Head of caudate nucleus (tissue), 42 donors: ENCODE measurements around the gene TMEM238.
A peak's percentile ranks its signal among the peaks of the same experiment; 100 is the strongest.

Experiments
- DNase-seq, 42 donors: peaks; one replicate each; pipeline versions ENCODE4 v3.0.0 to v3.0.0-alpha.2; 2020 to 2021; ENCODE audit warnings: mixed read lengths in 7 of 42
- intact Hi-C: fragments of 100-400 bp; cut with DNase I; formaldehyde crosslinking; loops from one replicate; pipeline ENCODE4 v1.15.0; 2022

Gene TMEM238

DNA sequence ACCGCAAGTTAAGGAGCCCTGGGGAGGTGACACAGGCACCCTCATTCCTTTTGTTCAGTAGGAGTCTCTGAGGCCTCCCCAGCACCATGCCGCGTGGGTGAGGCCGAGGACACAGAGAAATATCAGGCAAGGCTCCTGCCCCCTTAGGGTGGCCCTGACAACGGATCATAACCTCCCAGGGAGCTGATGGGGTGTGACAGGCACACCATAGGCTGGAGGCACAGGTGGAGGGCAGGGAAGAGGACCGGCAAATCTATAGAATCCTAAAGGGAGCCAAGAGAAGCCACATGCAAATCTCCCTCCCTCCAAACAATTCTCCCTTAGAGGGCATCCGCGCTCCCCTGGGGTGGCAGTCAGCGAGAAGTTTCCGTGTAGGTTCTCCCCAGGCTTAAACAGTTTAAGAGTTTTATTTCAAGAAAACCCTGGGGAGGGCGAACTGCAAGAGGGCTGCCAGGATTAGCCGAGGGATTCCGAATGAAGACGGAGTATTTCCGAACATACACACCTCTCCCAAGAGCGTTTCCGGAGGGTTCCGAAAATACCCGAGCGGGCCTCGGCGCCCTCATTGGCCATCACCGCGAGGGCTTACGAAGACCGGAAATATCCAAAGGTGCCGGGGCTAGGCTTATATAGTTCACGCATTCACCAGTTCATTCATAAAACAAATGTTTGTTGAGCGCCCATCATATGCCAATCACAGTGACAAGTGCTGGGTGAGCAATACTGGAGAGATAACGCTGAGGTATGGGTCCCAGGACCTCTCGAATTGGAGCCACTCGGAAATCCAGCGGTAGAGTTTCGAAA lies 1.0 kb upstream of the TMEM238 start:
- intact Hi-C loops, result loop anchor here (5.0 kb wide), 2 partner anchors 43 to 83 kb away; no protein-coding TSS in a partner anchor
- DNase-seq, result peak; percentile 80 to 96 (median 90)

DNA sequence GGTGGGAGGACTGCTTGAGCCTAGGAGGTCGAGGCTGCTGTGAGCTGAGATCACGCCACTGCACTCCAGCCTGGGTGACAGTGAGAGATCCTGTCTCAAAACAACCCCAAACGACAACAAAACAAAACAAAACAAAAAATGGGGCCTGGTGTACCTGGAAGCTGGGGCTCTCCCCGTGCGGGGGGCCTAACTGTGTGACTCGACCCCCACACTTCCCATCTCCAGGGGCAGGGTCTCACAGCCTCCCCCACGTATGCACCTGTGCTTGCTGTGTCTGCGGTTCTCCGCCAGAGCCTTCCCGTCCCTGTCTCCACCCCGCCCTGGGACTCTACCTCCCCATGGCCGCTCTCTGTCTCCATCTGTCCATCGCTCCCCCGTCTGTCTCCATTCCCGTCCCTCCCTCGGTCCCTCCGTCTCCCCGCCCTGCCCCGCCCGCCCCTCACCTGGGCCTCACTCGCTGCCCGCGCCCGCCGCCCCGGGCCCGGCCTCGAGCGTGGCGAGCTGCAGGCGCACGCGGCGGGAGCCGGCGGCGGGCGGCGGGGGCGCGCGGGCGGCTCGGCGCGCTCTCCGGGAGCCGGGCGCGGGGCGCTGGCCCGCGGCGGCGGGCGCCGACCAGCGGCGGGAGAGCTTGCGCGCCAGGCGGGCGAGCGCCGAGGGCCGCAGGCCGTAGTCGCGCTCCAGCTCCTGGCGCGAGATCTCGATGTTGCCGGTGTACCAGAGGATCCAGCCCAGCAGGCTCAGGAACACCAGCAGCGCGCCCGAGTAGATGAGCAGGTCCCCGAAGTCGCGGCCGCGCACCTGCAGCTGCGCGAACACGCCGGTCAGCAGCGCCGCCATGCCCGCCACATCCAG lies 587 bp downstream of the TMEM238 start:
- intact Hi-C loops, result loop anchor here (5.0 kb wide), 2 partner anchors 41 to 81 kb away; no protein-coding TSS in a partner anchor
- peak in 41 of 42 donors; percentile 27 to 73 (median 52) for DNase-seq

DNA sequence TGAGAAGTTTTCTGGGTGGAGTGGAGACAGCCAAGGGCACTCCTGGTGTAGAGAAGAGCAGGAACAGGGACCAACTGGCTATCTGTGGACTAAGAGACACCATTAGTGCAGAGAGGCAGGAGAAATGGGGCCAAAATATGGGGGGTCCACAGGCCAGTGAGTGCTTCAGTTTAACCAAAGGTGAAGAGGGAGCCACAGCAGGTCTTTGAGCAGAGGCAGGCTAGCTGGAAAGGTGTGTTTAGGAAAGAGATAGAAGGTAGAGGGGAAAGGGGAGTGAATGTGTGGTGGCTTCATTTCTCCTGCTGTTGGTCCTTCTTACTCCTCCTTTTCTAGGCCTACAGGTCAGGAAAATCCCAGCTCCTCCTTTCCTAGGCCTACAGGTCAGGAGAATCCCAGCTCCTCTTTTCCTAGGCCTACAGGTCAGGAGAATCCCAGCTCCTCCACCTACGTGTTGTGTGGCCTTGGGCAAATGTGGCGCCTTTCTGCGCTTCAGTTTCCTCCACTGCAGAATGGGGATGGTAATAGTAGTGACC lies 1.5 kb downstream of the TMEM238 start:
- DNase-seq, result no peak
- intact Hi-C loops, result loop anchor here (5.0 kb wide), 2 partner anchors 40 to 80 kb away; no protein-coding TSS in a partner anchor

GRCh38 chr19:55382013-55382412 lies 2.1 kb downstream of the TMEM238 start:
- no peak for DNase-seq
- intact Hi-C loops, result loop anchor here (5.0 kb wide), 2 partner anchors 40 to 80 kb away; no protein-coding TSS in a partner anchor

GRCh38 chr19:55379174-55379573 lies 4.9 kb downstream of the TMEM238 start:
- intact Hi-C loops, result no loop called here
- DNase-seq, result no peak

- intact Hi-C loops, result no loop called here
- no peak for DNase-seq
Observed at GRCh38 chr19:55377356-55378131, 6.5 kb downstream of the TMEM238 start.

GRCh38 chr19:55376241-55376933 lies 7.7 kb downstream of the TMEM238 start, which contains the start of gene TMEM190:
TSS of gene TMEM190 (plus strand) at chr19:55376826. CDS start at chr19:55376854, 28 bp downstream.
- intact Hi-C loops, result no loop called here
- DNase-seq, result no peak

DNA sequence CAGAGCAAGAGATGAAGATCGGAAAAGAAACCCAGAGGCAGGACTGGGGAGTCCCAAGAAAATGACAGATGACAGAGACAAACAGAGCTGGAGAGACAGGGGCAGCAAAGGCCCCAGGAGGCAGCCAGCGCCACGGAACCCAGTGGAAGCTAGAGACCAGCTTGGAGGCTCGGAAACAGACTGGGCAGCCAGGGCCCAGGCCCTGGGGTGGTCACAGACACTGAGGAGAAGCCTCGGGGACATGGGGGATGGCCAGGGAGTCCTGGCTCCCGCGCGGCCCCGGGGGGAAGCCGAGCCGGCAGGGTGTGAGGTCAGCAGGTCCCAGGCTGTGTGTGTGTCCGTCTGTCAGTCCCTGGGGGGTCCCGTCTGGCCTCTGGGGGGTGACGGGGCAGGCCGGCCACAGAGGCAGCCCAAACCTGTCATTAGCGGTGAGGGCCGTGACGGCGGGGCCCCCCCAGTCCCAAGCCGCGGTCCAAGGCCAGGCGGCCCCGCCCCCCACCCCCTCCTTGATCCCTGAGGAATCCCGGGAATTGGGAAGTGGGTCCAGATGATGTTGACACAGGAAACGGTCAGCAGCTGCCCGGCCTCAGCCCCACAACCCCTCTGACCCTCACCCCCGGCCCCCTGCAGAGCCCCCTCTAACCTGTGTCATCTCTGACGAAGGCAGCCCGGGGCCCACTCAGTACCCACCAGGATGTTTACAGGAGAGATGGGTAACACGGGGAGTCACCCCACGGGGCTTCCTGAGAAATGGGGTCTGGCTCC lies 9.9 kb downstream of the TMEM238 start:
- intact Hi-C loops, result no loop called here
- no peak for DNase-seq

DNA sequence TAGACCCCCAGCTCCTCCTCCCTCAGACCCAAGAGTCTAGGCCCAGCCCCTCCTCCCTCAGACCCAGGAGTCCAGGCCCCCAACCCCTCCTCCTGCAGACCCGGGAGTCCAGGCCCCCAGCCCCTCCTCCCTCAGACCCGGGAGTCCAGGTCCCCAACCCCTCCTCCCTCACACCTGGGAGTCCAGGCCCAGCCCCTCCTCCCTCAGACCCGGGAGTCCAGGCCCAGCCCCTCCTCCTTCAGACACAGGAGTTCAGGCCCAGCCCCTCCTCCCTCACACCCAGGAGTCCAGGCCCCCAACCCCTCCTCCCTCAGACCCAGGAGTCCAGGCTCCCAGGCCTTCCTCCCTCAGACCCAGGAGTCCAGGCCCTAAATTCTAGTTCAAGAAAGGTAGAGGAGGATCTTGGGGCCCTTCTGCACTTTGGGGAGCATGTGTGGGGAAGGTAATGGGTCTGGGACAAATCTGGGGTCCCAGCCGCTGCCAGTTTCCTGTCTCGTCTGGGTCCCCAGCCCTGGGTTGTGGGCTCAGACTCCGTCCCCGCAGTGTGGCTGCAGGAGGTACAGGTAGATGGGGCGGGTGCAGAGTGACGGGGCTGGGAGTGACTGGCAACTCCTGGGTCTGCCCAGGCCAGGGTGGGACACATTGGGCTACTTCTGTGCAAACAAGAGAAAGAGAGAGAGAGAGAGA lies 10.6 kb downstream of the TMEM238 start:
- intact Hi-C loops, result no loop called here
- DNase-seq, result no peak

GRCh38 chr19:55372316-55373081 lies 11.6 kb downstream of the TMEM238 start:
- intact Hi-C loops, result no loop called here
- DNase-seq, result no peak

DNA sequence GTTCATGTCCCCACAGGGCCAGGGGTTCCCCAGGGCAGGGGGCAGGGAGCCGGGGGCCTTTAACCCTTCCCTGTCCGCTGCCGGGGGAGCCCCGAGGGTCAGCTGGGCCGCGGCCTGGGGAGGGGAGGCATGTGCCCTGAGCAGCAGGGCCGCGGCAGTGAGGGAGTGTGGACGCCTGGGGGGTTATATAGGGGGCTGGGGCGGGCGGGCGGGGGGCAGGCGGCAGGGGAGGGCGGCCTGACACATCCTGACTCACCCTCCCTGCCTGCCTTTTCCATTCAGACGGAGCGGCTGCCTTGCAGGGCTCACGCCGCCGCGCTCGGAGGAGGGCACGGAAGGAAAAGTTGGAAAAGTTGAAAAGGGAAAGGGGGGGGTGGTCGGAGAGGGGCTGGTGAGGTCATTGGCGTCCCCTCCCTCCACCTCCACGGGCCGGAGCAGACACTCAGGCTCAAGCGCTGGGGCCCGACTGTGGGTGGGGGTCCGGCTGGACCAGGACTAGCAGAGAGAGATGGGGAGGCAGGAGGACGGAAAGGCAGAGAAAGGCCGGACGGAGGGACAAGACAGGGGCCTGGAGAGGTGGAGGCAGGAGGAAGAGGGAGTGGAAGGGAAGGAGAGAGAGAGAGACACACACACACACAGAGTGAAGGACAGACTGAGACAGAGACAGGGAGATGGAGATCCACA lies 13.6 kb downstream of the TMEM238 start, which contains the start of gene IL11:
TSS of gene IL11 (minus strand) at position 159 of the 684 bp plus-strand sequence. CDS start at position 6, 153 bp downstream.
- intact Hi-C loops, result no loop called here
- no peak for DNase-seq

DNA sequence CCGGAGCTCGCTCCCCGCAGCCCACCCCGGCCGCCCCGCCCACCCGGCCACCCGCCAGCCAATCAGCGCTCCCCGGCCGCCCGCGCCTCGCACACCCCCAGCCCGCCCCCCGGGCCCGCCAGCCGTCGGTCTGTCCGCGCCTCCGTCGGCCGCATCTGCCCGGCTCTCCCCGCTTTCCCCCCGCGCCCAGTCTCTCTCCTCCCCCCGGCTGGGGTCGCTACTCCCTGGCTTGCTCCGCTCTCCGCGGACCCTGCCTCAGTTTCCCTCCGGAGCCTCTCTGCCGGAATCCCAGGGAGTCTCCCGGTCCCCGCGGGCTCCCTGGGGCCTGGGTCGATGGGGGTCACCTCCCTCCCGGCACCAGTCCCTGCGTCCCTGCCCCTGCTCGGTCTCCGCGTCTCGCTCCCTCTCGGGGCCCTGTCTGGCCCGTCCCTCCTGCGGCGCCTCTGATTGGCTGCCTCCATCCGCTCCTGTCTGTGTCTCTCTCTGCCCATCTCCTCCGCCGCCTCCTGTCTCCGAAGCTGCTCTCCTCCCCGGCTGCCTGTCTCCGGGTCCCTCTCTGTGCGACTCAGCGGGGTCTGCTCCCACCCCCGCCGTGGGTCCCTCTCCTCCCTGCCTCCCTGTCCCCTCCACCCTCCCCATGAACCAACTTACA lies 14.3 kb downstream of the TMEM238 start:
- no peak for DNase-seq
- intact Hi-C loops, result no loop called here

- no peak for DNase-seq
- intact Hi-C loops, result no loop called here
Observed at GRCh38 chr19:55368701-55369563, 15.2 kb downstream of the TMEM238 start.

- intact Hi-C loops, result no loop called here
- no peak for DNase-seq
Observed at GRCh38 chr19:55368106-55368505, 16.0 kb downstream of the TMEM238 start.
